ENCODE measurements around the gene STRIP2. TPM values are rescaled to one million over a fixed set of nuclear protein-coding genes. Genes with fewer than 3 reads are reported as not detected.

STRIP2 gene
- total RNA-seq, 1 experiment from 2014 or later: 9.9 TPM

GRCh38 chr7:129522971-129523340 is 88.7 kb downstream of the STRIP2 start:
- Mint-ChIP-seq H3K4me3 (peak overlapping the region in 1 of 2 experiments; percentile 15; a peak in 1 of 5 replicates), H3K27ac (no peak overlapping the region), H3K27me3 (ENCODE audit: low read depth) (peaks cover 23% of the 10 kb centered on the region), H3K4me1 (peaks cover 28 to 38% of the 10 kb centered on the region in 2 experiments), H3K9me3 (no peaks in the 10 kb centered on the region; a peak in 1 of 5 replicates), H3K36me3 (ENCODE audit: insufficient read depth in 1 of 3, low read depth in 3 of 3) (no peaks in the 10 kb centered on the region; a peak in 1 of 7 replicates)
- Histone ChIP-seq H3K9me3 (ENCODE audit: control insufficient read depth, low read depth, low read length) (no peaks in the 10 kb centered on the region), H2BK12ac (ENCODE audit: insufficient read length, low read depth, low read length) (no peak overlapping the region), H3K23ac (ENCODE audit: insufficient read length, low read depth, low read length) (no peak overlapping the region), H3K23me2 (ENCODE audit: insufficient read length, low read depth, low read length, poor library complexity, severe bottlenecking) (no peaks in the 10 kb centered on the region), H2AFZ (ENCODE audit: low read length) (no peak overlapping the region), H3K27ac (ENCODE audit: insufficient read length, low read depth, low read length) (no peak overlapping the region), H3K56ac (ENCODE audit: insufficient read length, low read depth, low read length) (no peak overlapping the region), H2AK5ac (ENCODE audit: insufficient read length, low read length) (no peak overlapping the region), H3K14ac (ENCODE audit: insufficient read depth, low read length) (no peak overlapping the region), H2BK5ac (ENCODE audit: insufficient read length, low read length) (no peak overlapping the region), H3K4me1 (ENCODE audit: insufficient read depth, low read length) (peaks cover 3% of the 10 kb centered on the region; the same call in 1 of the 2 replicates), H2BK120ac (ENCODE audit: low read depth, low read length, poor library complexity, severe bottlenecking) (no peak overlapping the region), H4K5ac (ENCODE audit: insufficient read length, low read depth, low read length) (no peak overlapping the region), H3K4ac (ENCODE audit: low read depth, low read length) (no peak overlapping the region), H3K79me1 (ENCODE audit: insufficient read depth, low read depth, low read length, poor library complexity, severe bottlenecking) (no peaks in the 10 kb centered on the region), H2BK15ac (ENCODE audit: low read depth, low read length) (no peak overlapping the region), H3T11ph (ENCODE audit: low read length) (no peak overlapping the region), H4K8ac (replicated peaks; ENCODE audit: insufficient read length, low read depth, low read length) (no peak overlapping the region), H3K79me2 (ENCODE audit: insufficient read depth, low read length) (no peaks in the 10 kb centered on the region), H2BK20ac (ENCODE audit: low read depth, low read length, poor library complexity, severe bottlenecking) (no peak overlapping the region), H3K9ac (ENCODE audit: extremely low read depth, insufficient read length, low read length) (no peak overlapping the region), H3K27me3 (ENCODE audit: insufficient read depth, low read length) (no peaks in the 10 kb centered on the region), H3K18ac (ENCODE audit: insufficient read length, low read depth, low read length) (no peak overlapping the region), H4K20me1 (ENCODE audit: control insufficient read depth, insufficient read depth, insufficient read length) (no peaks in the 10 kb centered on the region), H3K4me2 (ENCODE audit: insufficient read depth, insufficient read length, low read length) (no peak overlapping the region), H4K91ac (ENCODE audit: insufficient read length, low read depth, low read length) (no peak overlapping the region)
- no peak for DNase-seq
- TF ChIP-seq CTCF (conservative IDR thresholded peaks at IDR 0.05): no peak
- WGBS (ENCODE audit: extremely low coverage, insufficient read length, low lambda C conversion rate): no CpG with 5 or more reads among the region's 5 CpGs
